Endothelial cell of umbilical vein (primary cell): ENCODE results near the gene YIPF2. TPM values are rescaled to one million over a fixed set of nuclear protein-coding genes. Genes with fewer than 3 reads are reported as not detected.

Experiments
- BruUV-seq: library from RNA; stranded (reverse); fragments of 400-500 nt; replicated peaks from 2 replicates; lab custom pipeline; 2021; lab: Mats Ljungman, UMichigan
- CTCF ChIA-PET: fragments of 300-600, 350-600 bp; sonication (Branson Sonifier 250); formaldehyde crosslinking; loops from one replicate; lab custom pipeline; 2021; ENCODE audit warnings: antibody characterized with exemption, inconsistent platforms; lab: Charles Lee
- POLR2A ChIA-PET: fragments of 300-600, 350-600 bp; sonication (Branson Sonifier 250); formaldehyde crosslinking; loops from one replicate; lab custom pipeline; 2021; ENCODE audit warnings: antibody characterized with exemption, inconsistent platforms; lab: Charles Lee
- DNase-seq: peaks from one replicate; pipeline ENCODE4 v3.0.0-alpha.2; 2011; ENCODE audit warnings: low read depth, low spot score
- FAIRE-seq: peaks from 2 replicates; lab custom pipeline; 2011; peaks lifted over from hg19 to GRCh38; lab: Jason Lieb, UNC
- H2AFZ ChIP-seq: 2 replicates; pipeline ENCODE4 v1.6.0; 2012; ENCODE audit warnings: low read depth, low read length, control low read depth, inconsistent platforms
- H3K27ac ChIP-seq: 2 replicates; pipeline ENCODE4 v1.5.1; 2011; ENCODE audit warnings: low read depth, mild to moderate bottlenecking, control low read depth, low read length, moderate library complexity; ENCODE audit not compliant: insufficient read depth
- H3K27me3 ChIP-seq, 2 experiments: 2 replicates each; pipeline versions ENCODE4 v1.6.0 to v1.6.1; 2011; ENCODE audit warnings: low read length in 2 of 2, mixed read lengths in 1 of 2; ENCODE audit not compliant: control insufficient read depth in 2 of 2, insufficient read depth in 2 of 2
- H3K36me3 ChIP-seq, 2 experiments: 2 replicates in 1 of 2; 3 replicates in 1 of 2; pipeline ENCODE4 v1.5.1; 2011; ENCODE audit warnings: low read length in 2 of 2, mild to moderate bottlenecking in 1 of 2, moderate library complexity in 1 of 2; ENCODE audit not compliant: control insufficient read depth in 2 of 2, insufficient read depth in 2 of 2; ENCODE audit errors: extremely low read depth in 1 of 2
- H3K4me1 ChIP-seq: 3 replicates; pipeline ENCODE4 v1.5.1; 2011; ENCODE audit warnings: mild to moderate bottlenecking, low read length; ENCODE audit not compliant: control insufficient read depth, insufficient read depth; ENCODE audit errors: extremely low read depth
- H3K4me2 ChIP-seq: 2 replicates; pipeline ENCODE4 v1.6.1; 2011; ENCODE audit warnings: low read length, control low read depth, mixed read lengths; ENCODE audit not compliant: insufficient read depth
- H3K4me3 ChIP-seq, 3 experiments: fragments of 200-600 bp in 1 of 3; sonication (generic), shearing (Covaris generic) in 1 of 3; replicated peaks in 1 of 3; 2 replicates each; pipeline ENCODE4 v1.5.1; 2011 to 2016; ENCODE audit warnings: control low read depth in 3 of 3, low read length in 3 of 3, mild to moderate bottlenecking in 2 of 3, inconsistent platforms in 1 of 3, low read depth in 1 of 3, moderate library complexity in 1 of 3; ENCODE audit not compliant: insufficient read depth in 1 of 3
- H3K79me2 ChIP-seq: 2 replicates; pipeline ENCODE4 v1.6.0; 2012; ENCODE audit warnings: low read length, inconsistent platforms; ENCODE audit not compliant: control insufficient read depth, insufficient read depth
- H3K9ac ChIP-seq: replicated peaks from 2 replicates; pipeline ENCODE3; 2011; ENCODE audit warnings: low read length, control low read depth; ENCODE audit not compliant: insufficient read depth; ENCODE audit errors: extremely low read depth
- H3K9me1 ChIP-seq: replicated peaks from 3 replicates; pipeline ENCODE4 v1.6.0; 2011; ENCODE audit warnings: mild to moderate bottlenecking, low read length; ENCODE audit not compliant: control insufficient read depth, insufficient read depth; ENCODE audit errors: extremely low read depth
- H3K9me3 ChIP-seq: replicated peaks from 2 replicates; pipeline ENCODE4 v1.5.1; 2012; ENCODE audit warnings: low read length, inconsistent platforms; ENCODE audit not compliant: control insufficient read depth, insufficient read depth
- H4K20me1 ChIP-seq: replicated peaks from 2 replicates; pipeline ENCODE3; 2011; ENCODE audit warnings: mild to moderate bottlenecking, low read length; ENCODE audit not compliant: control insufficient read depth, insufficient read depth; ENCODE audit errors: extremely low read depth
- CTCF ChIP-seq, 2 donors: IDR thresholded peaks; 1 replicate in 1 of 2; 2 replicates in 1 of 2; pipeline ENCODE4 v1.5.1; 2011; ENCODE audit warnings: low read length in 2 of 2, mild to moderate bottlenecking in 2 of 2, moderate library complexity in 2 of 2, control low read depth in 1 of 2, inconsistent platforms in 1 of 2, low read depth in 1 of 2; ENCODE audit not compliant: insufficient read depth in 1 of 2; ENCODE audit errors: extremely low read depth in 1 of 2
- EZH2 ChIP-seq: IDR thresholded peaks from 2 replicates; pipeline ENCODE4 v1.6.1; 2012; ENCODE audit warnings: borderline replicate concordance, low read depth, mild to moderate bottlenecking, moderate library complexity, low read length, inconsistent platforms; ENCODE audit not compliant: severe bottlenecking
- FOS ChIP-seq: IDR thresholded peaks from 2 replicates; pipeline ENCODE4 v1.6.1; 2011; ENCODE audit warnings: mild to moderate bottlenecking, low read length, moderate library complexity, borderline replicate concordance; ENCODE audit not compliant: insufficient read depth
- GATA2 ChIP-seq: IDR thresholded peaks from 2 replicates; pipeline ENCODE4 v1.7.0; 2011; ENCODE audit warnings: low read depth, mild to moderate bottlenecking, moderate library complexity, mixed read lengths, low read length; ENCODE audit not compliant: insufficient read length, insufficient read depth
- JUN ChIP-seq: IDR thresholded peaks from 2 replicates; pipeline ENCODE4 v1.6.1; 2011; ENCODE audit warnings: borderline replicate concordance, low read depth; ENCODE audit not compliant: insufficient read length, insufficient read depth
- MYC ChIP-seq: IDR thresholded peaks from one replicate; pipeline ENCODE4 v1.6.1; 2011; ENCODE audit warnings: mild to moderate bottlenecking, low read depth, low read length
- POLR2A ChIP-seq: IDR thresholded peaks from 2 replicates; pipeline ENCODE4 v1.6.1; 2012; ENCODE audit warnings: low read depth, mild to moderate bottlenecking, control low read depth, low read length
- POLR2AphosphoS5 ChIP-seq: IDR thresholded peaks from 2 replicates; pipeline ENCODE4 v1.6.1; 2012; ENCODE audit warnings: low read depth, mild to moderate bottlenecking, control low read depth, low read length, moderate library complexity; ENCODE audit not compliant: insufficient read depth
- dilution Hi-C: fragments of 300-500 bp; cut with MboI; formaldehyde crosslinking; loops from one replicate; pipeline ENCODE4 v1.15.0; 2019; ENCODE audit warnings: low sequenced_read_pairs; ENCODE audit not compliant: extremely low pct_ligation_motif_present
- intact Hi-C: fragments of 100-400 bp; cut with micrococcal nuclease; formaldehyde crosslinking; loops from one replicate; pipeline ENCODE4 v1.10.0; 2022
- polyA plus RNA-seq, 4 experiments: library from polyadenylated mRNA; depleted of rRNA in 3 of 4; stranded (reverse) in 3 of 4; unstranded in 1 of 4; fragments of >200 nt; gene quantifications; 2 replicates each; pipeline versions ENCODE4 v1.2.1 to v1.2.3, GENCODE V29; 2011 to 2012; ENCODE audit warnings: missing spikeins in 1 of 4
- total RNA-seq: library from RNA; stranded (reverse); gene quantifications from 2 replicates; pipeline ENCODE4 v1.2.3, GENCODE V29; 2021
- TF ChIP-seq, protein P1 (sequence below): IDR thresholded peaks from 2 replicates; pipeline ENCODE4 v1.6.1; 2011; ENCODE audit not compliant: insufficient read depth, insufficient read length

The YIPF2 gene
- total and polyA plus RNA-seq, 2 donors (not counting 3 experiments of a cell fraction or from before 2014, with no cell fraction given), result 47.8 to 104 TPM

DNA sequence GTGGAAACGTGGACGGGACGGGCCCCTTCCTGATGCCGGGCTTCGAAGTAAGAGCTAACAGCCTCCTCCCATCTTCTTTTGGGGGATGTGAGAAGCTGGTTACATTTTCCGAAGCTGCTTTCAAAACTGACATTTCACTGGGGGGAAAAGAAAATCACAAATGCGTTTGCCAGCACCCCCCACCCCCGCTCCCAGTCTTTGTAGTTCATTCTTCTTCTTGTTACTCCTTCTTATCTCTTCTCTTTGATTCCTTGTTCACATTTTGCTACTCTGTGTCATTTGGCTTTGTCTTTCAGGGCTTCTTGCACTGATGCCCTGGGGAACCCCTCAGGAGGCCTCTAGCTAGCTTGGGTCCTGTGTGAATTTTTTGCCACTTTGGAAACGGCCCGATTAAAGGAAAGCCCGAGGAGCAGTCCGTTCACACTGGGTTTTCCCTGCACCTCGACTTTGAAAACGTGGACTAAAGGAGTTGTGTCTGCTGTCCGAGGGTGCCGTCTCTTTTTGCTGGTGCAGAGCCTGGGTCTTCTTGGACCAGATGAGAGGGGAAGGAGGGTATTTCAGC, 55.8 kb downstream of the YIPF2 start:
- no TSS peak for BruUV-seq
- dilution Hi-C loops (no loop called here), intact Hi-C loops (loop anchor here (5.0 kb wide), 1 partner anchor 55 kb away; the partner anchor contains the start of genes TIMM29 and YIPF2)
- H2AFZ ChIP-seq, result peak overlapping the region; percentile 90
- peak overlapping the region; percentile 94 for H3K4me2 ChIP-seq
- peak overlapping the region; percentile 73 for H3K9ac ChIP-seq
- ChIA-PET CTCF (interaction anchor here (0.7 to 1.8 kb wide), 13 partner anchors 8 to 155 kb away, joined by 3 to 7 read pairs (median 4); partner anchors contain the start of gene DNM2), POLR2A (no interaction called here)
- TF ChIP-seq, protein P1, sequence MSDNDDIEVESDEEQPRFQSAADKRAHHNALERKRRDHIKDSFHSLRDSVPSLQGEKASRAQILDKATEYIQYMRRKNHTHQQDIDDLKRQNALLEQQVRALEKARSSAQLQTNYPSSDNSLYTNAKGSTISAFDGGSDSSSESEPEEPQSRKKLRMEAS, result no peak
- TF ChIP-seq JUN (no peak), MYC (no peak), POLR2A (no peak), GATA2 (no peak), FOS (no peak), EZH2 (no peak), POLR2AphosphoS5 (no peak), CTCF (IDR thresholded peaks at IDR 0.05; ENCODE audit: extremely low read depth in 1 of 2, insufficient read depth in 1 of 2, low read depth in 1 of 2, low read length in 2 of 2) (no peak)
- no peaks in the 10 kb centered on the region for H3K36me3 ChIP-seq
- no peaks in the 10 kb centered on the region for H4K20me1 ChIP-seq
- no peaks in the 10 kb centered on the region for H3K27me3 ChIP-seq
- no peak overlapping the region for H3K27ac ChIP-seq
- peak overlapping the region; percentile 60 to 100 (median 99) for H3K4me3 ChIP-seq
- no peaks in the 10 kb centered on the region for H3K9me3 ChIP-seq
- no peak for FAIRE-seq
- peaks cover 51% of the 10 kb centered on the region for H3K79me2 ChIP-seq
- H3K4me1 ChIP-seq, result peaks cover 12% of the 10 kb centered on the region
- H3K9me1 ChIP-seq, result no peaks in the 10 kb centered on the region
- peak; percentile 22 for DNase-seq

Other genes with a start within 250 kb of the YIPF2 start
- 38.2 and 41.7 TPM in 2 replicates for gene QTRT1, start 227.2 kb downstream of the YIPF2 start, total RNA-seq
- 61.0 and 64.9 TPM in 2 replicates for gene QTRT1, start 227.2 kb downstream of the YIPF2 start, polyA plus RNA-seq
- 164 and 175 TPM in 2 replicates for gene DNM2, start 210.6 kb downstream of the YIPF2 start, total RNA-seq
- gene DNM2, start 210.6 kb downstream of the YIPF2 start, polyA plus RNA-seq, result 81.8 and 89.9 TPM in 2 replicates
- gene TMED1, start 92.4 kb downstream of the YIPF2 start, total RNA-seq, result 31.2 and 33.9 TPM in 2 replicates
- gene TMED1, start 92.4 kb downstream of the YIPF2 start, polyA plus RNA-seq, result 60.4 and 63.6 TPM in 2 replicates
- not detected in 2 replicates for gene C19orf38, start 80.2 kb downstream of the YIPF2 start, total RNA-seq
- gene C19orf38, start 80.2 kb downstream of the YIPF2 start, polyA plus RNA-seq, result not detected in 2 replicates
- 70.8 and 72.2 TPM in 2 replicates for gene CARM1, start 57.1 kb downstream of the YIPF2 start, total RNA-seq
- gene CARM1, start 57.1 kb downstream of the YIPF2 start, polyA plus RNA-seq, result 65.6 and 73.7 TPM in 2 replicates
- gene TIMM29, start 172 bp upstream of the YIPF2 start, total RNA-seq, result 16.4 and 20.6 TPM in 2 replicates
- gene TIMM29, start 172 bp upstream of the YIPF2 start, polyA plus RNA-seq, result 10.7 and 12.3 TPM in 2 replicates
- gene SMARCA4, start 32.4 kb upstream of the YIPF2 start, total RNA-seq, result 177 and 178 TPM in 2 replicates
- 63.0 and 65.0 TPM in 2 replicates for gene SMARCA4, start 32.4 kb upstream of the YIPF2 start, polyA plus RNA-seq
- gene LDLR, start 160.8 kb upstream of the YIPF2 start, total RNA-seq, result 174 and 175 TPM in 2 replicates
- 142 and 144 TPM in 2 replicates for gene LDLR, start 160.8 kb upstream of the YIPF2 start, polyA plus RNA-seq
- gene SPC24, start 227.1 kb upstream of the YIPF2 start, total RNA-seq, result 68.5 and 70.0 TPM in 2 replicates
- 17.2 and 19.8 TPM in 2 replicates for gene SPC24, start 227.1 kb upstream of the YIPF2 start, polyA plus RNA-seq